ENCODE measurements around the gene YWHAG. TPM values are rescaled to one million over a fixed set of nuclear protein-coding genes. Genes with fewer than 3 reads are reported as not detected.
A peak's percentile ranks its signal among the peaks of the same experiment; 100 is the strongest.

The YWHAG gene
- total and polyA plus RNA-seq, 2 of the 13 experiments (the other 11 are each of a cell fraction or from before 2014, with no cell fraction given) = 36.9 to 67.5 TPM

DNA sequence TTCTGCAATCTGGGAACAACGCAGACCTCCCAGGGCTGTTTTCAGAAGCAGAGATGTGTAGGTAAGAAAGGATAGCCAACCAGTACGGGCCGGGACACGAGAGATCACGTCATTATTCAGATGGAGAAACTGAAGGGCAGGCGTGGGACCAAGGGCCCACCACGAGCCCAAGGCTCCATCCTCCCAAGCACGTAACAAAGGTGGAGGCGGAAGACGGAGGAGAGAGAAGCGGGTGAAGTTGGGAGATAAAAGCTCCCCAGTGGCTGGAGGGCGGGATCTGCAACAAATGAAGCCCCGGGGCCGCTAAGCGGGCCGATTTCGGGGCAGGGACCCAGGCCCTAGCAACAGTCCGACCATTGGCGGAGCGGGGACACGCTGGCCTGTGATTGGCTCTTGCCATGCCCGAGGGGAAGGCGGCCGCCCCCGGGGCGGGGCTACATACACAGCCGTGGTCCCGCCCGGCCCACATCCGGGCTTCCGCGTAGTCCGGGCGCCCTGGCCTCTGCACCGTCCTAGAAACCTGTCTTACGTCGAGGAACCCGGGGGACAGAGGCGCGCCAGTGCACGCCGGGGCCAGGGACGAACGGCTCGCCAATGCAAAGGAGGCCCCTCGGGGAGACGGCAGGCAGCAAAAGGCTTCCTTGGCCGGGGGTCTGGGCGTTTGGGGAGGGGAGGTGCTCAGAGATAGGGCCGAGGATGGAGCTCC, 40.9 kb downstream of the YWHAG start (continued):
- TF ChIP-seq ATM (IDR thresholded peaks at IDR 0.05; ENCODE audit: borderline replicate concordance) (no peak), ARHGAP35 (CRISPR knock-in tag; IDR thresholded peaks at IDR 0.05; ENCODE audit: borderline replicate concordance) (no peak; the same call in 1 of the 2 replicates), SAP130 (CRISPR knock-in tag; IDR thresholded peaks at IDR 0.05; ENCODE audit: low read depth) (peak; percentile 28), THAP9 (CRISPR knock-in tag; IDR thresholded peaks at IDR 0.05; ENCODE audit: borderline replicate concordance) (peak; percentile 64; the same call in 1 of the 2 replicates), CCAR2 (optimal IDR thresholded peaks at IDR 0.05; ENCODE audit: low read depth, low read length) (no peak), ZBTB26 (CRISPR knock-in tag; IDR thresholded peaks at IDR 0.05; ENCODE audit: borderline replicate concordance) (peak; percentile 12; the same call in 1 of the 2 replicates), ZNF468 (CRISPR knock-in tag; IDR thresholded peaks at IDR 0.05) (no peak), ZNF10 (CRISPR knock-in tag; IDR thresholded peaks at IDR 0.05; ENCODE audit: borderline replicate concordance, low read depth) (no peak), ZNF777 (CRISPR knock-in tag; IDR thresholded peaks at IDR 0.05) (peak; percentile 99), PHF20 (CRISPR knock-in tag; IDR thresholded peaks at IDR 0.05) (peak; percentile 7; the same call in 1 of the 2 replicates), E2F2 (CRISPR knock-in tag; IDR thresholded peaks at IDR 0.05; ENCODE audit: borderline replicate concordance) (peak; percentile 33; the same call in 1 of the 2 replicates)
- TF ChIP-seq, protein P1, sequence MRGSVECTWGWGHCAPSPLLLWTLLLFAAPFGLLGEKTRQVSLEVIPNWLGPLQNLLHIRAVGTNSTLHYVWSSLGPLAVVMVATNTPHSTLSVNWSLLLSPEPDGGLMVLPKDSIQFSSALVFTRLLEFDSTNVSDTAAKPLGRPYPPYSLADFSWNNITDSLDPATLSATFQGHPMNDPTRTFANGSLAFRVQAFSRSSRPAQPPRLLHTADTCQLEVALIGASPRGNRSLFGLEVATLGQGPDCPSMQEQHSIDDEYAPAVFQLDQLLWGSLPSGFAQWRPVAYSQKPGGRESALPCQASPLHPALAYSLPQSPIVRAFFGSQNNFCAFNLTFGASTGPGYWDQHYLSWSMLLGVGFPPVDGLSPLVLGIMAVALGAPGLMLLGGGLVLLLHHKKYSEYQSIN (CRISPR knock-in tag; IDR thresholded peaks at IDR 0.05; ENCODE audit: borderline replicate concordance) = no peak
- TF ChIP-seq, protein P2, sequence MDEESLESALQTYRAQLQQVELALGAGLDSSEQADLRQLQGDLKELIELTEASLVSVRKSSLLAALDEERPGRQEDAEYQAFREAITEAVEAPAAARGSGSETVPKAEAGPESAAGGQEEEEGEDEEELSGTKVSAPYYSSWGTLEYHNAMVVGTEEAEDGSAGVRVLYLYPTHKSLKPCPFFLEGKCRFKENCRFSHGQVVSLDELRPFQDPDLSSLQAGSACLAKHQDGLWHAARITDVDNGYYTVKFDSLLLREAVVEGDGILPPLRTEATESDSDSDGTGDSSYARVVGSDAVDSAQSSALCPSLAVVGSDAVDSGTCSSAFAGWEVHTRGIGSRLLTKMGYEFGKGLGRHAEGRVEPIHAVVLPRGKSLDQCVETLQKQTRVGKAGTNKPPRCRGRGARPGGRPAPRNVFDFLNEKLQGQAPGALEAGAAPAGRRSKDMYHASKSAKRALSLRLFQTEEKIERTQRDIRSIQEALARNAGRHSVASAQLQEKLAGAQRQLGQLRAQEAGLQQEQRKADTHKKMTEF (CRISPR knock-in tag; IDR thresholded peaks at IDR 0.05) = peak; percentile 69
- TF ChIP-seq, protein P3, sequence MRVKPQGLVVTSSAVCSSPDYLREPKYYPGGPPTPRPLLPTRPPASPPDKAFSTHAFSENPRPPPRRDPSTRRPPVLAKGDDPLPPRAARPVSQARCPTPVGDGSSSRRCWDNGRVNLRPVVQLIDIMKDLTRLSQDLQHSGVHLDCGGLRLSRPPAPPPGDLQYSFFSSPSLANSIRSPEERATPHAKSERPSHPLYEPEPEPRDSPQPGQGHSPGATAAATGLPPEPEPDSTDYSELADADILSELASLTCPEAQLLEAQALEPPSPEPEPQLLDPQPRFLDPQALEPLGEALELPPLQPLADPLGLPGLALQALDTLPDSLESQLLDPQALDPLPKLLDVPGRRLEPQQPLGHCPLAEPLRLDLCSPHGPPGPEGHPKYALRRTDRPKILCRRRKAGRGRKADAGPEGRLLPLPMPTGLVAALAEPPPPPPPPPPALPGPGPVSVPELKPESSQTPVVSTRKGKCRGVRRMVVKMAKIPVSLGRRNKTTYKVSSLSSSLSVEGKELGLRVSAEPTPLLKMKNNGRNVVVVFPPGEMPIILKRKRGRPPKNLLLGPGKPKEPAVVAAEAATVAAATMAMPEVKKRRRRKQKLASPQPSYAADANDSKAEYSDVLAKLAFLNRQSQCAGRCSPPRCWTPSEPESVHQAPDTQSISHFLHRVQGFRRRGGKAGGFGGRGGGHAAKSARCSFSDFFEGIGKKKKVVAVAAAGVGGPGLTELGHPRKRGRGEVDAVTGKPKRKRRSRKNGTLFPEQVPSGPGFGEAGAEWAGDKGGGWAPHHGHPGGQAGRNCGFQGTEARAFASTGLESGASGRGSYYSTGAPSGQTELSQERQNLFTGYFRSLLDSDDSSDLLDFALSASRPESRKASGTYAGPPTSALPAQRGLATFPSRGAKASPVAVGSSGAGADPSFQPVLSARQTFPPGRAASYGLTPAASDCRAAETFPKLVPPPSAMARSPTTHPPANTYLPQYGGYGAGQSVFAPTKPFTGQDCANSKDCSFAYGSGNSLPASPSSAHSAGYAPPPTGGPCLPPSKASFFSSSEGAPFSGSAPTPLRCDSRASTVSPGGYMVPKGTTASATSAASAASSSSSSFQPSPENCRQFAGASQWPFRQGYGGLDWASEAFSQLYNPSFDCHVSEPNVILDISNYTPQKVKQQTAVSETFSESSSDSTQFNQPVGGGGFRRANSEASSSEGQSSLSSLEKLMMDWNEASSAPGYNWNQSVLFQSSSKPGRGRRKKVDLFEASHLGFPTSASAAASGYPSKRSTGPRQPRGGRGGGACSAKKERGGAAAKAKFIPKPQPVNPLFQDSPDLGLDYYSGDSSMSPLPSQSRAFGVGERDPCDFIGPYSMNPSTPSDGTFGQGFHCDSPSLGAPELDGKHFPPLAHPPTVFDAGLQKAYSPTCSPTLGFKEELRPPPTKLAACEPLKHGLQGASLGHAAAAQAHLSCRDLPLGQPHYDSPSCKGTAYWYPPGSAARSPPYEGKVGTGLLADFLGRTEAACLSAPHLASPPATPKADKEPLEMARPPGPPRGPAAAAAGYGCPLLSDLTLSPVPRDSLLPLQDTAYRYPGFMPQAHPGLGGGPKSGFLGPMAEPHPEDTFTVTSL (CRISPR knock-in tag; IDR thresholded peaks at IDR 0.05; ENCODE audit: borderline replicate concordance) = no peak
